GM21360 (cell line): ENCODE measurements around the gene C12orf56.
A peak's percentile ranks its signal among the peaks of the same experiment; 100 is the strongest.

Experiments used
- ATAC-seq: cut with Tn5 transposase; IDR thresholded peaks from one replicate; pipeline ENCODE4 v1.9.1; 2021; ENCODE audit warnings: mild to moderate bottlenecking, moderate library complexity; ENCODE audit not compliant: unreplicated experiment

Gene C12orf56, protein sequence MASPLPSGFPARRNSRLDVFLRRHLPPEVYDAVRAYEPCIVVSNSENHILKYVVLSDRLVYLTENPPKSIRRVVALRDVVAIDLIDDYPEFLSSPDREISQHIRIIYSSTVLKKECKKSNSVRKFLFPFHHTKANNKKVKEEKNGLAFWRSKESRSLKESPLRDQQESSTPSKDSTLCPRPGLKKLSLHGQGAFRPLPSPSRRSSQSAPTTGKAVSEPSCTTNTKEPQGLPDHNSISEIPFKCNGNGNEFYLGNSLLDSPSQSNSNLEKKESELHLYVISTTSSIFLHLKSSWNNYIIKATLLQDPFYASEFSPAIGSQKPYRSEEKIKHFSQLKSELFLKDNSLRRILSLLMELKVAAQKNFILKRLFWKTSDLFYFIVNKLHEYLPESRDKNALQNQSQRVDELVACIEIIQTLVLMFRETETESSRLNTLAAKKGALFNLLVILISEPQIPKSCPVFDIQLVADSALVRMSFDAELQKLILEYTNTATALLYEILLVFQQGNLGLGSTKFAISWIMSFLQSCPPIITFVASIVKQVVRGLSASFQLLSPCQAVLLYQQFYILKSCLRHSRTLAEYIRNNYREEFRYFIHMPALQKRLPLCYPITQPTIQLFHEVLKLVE

DNA sequence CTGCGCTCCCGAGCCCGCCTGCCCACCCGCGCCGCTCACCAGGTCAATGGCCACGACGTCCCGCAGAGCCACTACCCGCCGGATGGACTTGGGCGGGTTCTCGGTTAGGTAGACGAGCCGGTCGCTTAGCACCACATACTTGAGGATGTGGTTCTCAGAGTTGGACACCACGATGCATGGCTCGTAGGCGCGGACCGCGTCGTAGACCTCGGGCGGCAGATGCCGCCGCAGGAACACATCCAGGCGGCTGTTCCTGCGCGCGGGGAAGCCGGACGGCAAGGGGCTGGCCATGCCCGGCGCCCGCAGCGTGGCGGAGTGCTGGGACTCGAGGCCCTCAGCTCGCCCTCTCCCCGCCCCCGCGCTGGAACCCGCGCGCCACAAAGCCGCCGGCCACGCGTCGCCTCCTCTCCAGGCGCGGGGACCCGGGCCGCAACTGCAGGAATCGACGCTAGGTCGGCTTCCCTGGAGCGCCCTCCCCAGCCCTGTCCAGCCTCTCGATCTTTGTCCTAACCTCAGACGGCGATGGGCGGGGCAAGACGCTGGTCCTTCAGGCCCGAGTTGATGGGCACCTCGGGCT lies at the start of gene C12orf56:
C12orf56 (minus strand) TSS at position 484 of the 577 bp plus-strand sequence; CDS start at position 291, 193 bp downstream.
- ATAC-seq, result no peak

DNA sequence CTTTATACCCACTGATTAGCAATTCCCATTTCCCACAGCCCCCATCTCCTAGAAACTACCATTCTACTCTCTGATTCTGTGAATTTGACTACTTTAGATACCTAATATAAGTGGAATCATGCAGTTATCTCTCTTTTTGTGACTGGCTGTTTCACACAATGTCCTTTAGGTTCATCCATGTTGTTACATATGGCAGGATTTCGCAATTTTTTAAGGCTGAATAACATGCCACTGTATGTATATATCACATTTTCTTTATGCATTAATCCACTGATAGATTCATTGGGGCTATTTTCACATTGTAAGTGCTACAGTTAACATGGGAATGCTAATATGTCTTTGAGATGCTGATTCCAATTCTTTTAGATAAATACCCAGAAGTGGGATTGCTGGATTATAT lies 49.5 kb upstream of the C12orf56 start:
- ATAC-seq, result no peak

DNA sequence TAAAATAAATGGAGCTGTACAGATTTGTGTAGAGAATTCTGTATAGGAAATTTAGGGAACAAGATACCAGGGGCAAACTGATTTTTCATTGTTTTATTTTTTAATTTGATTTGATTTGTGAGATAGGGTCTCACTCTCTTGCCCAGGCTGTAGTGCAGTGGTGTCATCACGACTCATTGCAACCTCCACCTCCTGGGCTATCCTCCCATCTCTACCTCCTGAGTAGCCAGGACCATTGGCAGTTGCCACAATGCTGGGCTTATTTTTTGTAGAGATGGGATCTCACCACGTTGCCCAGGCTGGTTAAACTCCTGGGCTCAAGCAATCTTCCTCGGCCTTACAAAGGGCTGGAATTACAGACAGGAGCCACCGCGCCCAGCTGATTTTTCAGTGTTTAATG lies 43.4 kb upstream of the C12orf56 start:
- ATAC-seq, result no peak

DNA sequence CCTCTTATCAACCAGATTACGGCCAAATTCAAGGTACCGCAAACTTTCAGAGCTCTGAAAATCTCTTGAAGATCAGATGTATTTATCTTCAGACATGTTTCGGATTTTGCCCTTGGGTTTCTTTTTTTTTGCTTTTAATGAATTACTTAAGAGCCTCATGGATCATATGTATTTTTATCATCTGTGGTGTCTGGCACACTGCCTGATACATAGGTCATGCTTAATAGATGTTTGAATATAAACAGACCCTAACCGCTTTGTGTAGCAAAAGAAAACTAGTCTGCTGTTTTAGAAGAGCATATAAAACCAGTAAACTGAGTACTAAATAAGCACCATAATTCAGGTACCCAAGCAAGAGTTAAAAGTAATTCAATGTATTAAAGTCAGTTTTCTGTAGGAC lies 41.2 kb upstream of the C12orf56 start:
- no peak for ATAC-seq

DNA sequence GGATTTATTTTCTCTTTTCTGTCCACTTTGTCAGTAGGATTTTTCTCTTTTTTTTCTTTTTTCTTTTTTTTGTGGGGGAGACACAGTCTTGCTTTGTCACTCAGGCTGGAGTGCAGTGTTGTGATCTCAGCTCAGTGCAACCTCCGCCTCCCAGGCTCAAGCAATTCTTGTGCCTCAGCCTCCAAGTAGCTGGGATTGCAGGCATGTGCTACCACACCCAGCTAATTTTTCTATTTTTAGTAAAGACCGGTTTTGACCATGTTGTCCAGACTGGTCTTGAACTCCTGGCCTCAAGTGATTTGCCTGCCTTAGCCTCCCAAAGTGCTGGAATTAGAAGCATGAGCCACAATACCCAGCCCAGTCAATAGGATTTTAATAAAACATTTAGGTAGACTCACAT lies 40.3 kb upstream of the C12orf56 start:
- ATAC-seq, result no peak

DNA sequence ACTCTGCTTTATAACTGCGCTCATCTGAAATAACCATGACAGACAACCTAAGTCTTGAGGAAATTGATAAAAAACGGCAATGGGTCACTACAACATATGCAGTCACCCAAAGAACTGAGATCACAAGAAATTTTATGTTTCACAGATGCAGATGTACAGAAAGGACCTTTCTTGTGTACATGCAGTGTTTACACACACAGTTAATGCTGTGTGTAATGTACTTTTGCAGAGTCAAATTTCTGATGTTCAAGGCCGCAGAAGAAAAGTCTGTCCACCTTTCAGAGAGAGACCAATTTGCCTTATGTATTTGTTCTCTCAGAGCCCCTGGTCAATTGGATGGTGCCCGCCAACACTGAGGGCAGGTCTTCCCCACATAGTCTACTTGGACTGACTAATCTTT lies 38.4 kb upstream of the C12orf56 start:
- no peak for ATAC-seq

DNA sequence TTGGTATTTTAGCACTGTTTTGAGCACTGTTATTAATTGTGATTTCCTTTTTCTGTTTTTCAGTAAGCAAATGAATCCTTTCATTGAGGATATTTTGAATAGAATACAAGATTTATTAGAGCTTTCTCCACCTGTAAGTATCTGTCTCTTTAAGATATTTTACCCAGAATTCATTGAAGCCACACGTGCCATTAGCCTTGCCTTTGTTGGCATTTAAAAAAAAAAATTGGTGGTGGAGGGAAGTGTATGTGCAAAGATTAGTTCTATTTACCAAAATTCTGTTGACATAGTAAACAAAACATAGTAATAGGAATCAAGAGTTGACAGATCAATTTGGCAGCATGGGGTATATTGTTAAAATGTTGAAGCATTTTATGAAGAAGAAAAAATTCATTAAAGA lies 37.4 kb upstream of the C12orf56 start:
- ATAC-seq, result no peak

DNA sequence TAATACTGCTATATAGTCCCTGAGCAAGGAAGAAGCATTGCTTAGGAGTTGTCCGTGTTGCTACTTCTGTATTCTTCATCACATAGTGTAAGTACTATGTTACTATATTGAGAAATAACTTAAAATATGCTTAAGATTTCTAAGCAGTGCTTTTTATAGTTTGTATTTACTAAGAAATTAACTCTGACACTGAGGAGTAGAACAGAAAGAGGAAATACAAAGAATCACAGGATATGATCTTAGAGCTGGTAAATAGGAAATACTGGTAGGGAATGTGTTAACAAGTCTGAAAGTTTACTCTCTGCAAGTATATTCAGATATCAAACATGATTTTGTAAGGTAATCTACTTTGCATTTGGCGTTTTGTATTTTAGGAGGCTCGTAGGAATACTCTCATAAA lies 29.1 kb upstream of the C12orf56 start:
- no peak for ATAC-seq

DNA sequence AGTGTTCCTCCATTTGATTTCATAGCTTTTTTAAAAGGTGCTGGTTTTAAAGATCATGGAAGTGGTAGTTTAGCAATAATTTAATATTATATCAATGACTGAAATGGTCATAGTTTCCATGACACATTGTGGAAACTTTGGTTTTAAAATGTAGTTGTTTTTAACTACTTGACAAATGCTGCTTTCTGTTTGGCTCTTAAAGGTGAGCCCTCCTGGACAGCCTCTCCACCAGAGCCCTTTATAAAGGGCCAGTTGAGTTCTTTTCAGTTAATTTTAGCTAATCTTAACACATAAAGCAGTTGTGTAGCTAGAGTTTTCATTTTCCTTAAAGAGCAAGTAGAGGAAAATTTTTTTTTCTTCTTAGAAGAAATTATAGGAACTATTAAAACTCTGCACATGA lies 27.7 kb upstream of the C12orf56 start:
- ATAC-seq, result no peak

DNA sequence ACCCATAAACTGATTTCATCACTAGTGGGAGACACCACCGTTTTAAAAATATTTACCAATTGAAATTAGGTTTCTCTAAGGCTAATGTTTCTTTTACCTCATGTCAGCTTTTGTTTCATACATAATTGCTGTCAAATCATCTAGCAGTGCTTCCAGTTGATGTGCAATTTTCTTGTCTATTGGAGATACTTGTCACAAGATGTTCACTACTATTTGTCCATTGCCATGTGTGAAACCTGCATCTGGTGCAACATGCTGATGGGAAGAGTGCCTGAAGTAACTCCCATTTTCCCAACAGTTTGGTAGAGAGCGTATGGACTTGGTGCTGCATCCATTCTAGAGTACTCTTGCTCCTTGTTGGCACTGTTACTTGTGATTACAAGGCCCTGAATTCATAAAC lies 23.3 kb upstream of the C12orf56 start:
- no peak for ATAC-seq

DNA sequence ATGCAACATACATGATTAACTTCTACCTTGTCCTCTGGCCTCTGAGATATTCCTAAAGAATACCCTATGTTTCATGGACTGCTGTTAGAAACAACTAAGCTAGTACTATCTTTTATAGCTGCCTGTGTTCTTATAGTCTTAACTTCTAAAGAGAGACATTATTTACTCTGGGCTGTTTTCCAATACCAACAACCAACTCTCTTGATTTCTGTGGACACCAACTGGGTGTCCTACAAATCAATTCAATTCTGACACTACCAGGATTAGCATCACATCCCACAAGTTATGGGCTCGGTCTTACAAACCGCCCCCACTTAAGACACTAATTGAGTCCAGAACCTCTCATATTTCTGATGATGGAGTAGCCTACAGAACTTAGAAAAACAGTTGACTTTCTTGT lies 21.9 kb upstream of the C12orf56 start:
- ATAC-seq, result no peak

DNA sequence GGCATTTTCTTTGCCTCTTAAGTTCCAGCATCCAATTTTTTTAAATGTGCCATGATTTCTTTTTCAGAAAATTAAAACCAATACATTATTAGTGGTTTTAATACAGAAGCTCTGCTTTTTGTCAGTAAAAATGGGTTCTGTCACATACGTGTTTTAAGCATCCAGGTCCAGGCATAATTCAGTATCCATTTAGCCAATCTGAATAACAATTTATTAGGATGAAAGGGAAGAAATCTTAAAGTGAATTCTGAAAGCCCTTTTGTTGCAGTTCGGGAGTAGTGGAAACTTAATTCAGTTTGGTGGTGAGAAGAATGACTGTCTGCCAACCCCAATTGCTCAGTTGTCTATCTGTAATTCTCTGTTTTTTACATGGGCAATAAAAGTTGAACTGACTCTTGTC lies 20.9 kb upstream of the C12orf56 start:
- no peak for ATAC-seq

DNA sequence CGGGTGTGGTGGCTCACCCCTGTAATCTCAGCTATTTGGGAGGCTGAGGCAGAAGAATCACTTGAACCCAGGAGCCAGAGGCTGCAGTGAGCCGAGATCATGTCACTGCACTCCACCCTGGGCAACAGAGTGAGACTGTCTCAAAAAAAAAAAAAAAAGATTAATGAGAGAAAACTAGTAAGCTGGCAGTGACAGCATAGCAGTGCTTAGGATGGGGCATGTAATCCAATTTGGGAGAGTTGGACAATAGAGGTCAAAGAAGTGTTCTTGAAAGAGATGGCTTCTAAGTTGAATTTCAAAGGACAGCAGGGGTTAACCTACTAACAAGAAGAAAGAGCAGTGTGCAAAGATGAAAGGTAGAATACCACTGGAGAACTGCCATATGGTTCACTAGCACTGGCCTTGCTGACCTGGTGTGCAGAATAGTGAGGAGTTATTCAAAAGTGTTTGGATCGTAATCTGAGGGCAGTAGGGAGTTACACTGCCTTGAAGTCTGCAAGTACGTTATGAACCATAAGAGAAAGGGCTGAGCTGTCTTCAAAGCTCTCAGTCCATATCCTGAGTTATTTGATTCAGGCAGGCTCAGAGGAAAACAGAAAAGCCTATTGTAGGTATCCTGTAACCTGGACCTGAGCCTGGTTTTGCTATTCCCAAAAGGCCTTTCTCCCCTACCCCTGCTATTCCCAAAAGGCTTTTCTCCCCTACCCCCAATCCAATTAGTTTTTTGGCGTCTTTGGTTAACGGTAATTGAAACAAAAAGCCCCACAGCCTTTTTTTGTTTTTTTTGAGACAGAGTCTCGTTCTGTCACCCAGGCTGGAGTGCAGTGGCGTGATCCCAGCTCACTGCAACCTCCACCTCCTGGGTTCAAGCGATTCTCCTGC lies 17.0 kb upstream of the C12orf56 start:
- no peak for ATAC-seq

DNA sequence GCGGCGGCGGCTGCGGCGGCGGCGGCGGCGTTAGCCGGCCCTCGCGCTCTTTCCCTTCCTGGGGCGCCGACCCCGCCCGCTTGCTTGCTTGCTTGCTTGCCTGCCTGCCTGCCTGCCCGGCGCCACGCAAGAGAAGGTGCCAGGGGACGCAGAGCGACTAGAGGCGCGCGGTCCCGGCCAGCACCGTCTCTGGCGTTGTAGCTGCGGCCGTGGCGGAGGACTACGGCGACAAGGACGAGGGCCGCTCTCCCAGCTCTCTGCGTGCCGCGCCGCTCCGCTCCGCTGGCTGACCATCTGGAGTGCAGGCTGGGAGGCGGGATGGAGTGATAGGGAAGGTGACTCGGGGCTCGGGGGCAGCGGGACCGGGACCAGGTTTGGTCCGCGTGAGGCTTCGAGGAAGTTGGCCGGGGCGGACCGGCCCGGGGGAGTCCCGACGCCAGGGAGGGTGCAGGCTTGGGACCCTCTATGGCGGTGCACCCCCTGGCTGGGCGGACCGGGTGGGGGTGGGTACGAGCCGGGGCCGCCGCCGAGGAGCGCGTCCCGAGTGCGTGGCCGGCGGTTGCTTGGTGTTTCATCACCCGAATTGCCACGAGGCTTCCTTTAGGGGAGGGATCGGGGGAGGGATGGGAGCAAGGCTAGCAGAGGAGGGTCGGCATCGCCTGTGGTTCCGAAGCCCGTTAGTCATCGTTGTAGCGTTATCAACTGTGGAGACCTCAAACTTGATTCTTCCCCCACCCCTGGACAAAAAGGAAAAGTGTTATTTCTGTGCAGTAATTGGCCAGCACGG lies 14.1 kb upstream of the C12orf56 start:
- ATAC-seq, result peak; percentile 32

DNA sequence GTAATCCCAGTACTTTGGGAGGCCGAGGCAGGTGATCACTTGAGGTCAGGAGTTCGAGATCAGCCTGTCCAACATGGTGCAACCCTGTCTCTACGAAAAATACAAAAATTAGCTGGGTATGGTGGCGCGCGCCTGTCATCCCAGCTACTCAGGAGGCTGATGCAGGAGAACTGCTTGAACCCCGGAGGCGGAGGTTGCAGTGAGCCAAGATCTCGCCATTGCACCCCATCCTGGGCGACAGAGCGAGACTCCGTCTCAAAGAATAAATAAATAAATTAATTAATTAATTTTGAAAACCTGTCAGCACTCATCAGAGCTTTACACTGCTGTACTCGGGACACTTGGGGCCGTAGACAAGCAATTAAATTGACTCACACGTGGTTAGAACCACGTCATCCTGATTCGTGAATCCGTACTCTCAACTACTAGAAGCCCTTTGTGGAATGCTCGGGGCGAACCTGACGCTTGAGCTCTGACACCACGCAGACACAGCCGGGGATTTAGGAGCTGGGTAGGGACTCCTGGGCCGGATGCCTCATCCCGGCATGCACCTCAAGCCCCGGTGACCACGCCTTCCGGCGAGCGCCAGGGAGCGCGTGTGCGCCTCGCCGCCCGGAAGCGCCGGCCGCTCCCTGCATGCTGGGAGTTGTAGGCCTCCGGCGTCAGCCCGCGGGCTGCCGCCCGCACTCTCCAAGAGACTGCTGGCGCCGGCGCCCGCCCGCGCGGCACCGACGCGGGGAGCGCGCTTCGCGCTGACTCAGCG lies 13.3 kb upstream of the C12orf56 start, which contains the start of gene XPOT:
XPOT (plus strand) TSS at position 686 of the 763 bp plus-strand sequence. CDS start 5,644 bp downstream, outside the sequence.
- peak; percentile 98 for ATAC-seq

DNA sequence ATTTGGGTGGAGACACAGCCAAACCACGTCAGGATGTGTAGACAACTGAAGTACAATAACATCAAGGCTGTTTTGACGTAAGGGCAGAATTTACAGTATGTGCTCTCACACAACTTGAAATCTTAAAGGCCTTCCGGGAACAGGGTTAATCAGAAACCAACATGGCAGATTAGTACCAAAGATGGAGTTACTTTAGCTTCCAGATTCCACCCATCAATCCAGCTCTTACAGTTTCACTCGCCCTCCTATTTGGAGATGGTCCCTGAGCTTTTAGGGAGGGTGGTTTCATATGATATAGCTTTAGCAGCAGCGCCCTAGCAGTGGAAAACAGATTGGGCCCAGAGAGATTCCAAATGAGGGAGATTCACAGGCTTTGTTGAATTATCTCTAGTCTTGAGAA lies 11.6 kb upstream of the C12orf56 start:
- ATAC-seq, result no peak

DNA sequence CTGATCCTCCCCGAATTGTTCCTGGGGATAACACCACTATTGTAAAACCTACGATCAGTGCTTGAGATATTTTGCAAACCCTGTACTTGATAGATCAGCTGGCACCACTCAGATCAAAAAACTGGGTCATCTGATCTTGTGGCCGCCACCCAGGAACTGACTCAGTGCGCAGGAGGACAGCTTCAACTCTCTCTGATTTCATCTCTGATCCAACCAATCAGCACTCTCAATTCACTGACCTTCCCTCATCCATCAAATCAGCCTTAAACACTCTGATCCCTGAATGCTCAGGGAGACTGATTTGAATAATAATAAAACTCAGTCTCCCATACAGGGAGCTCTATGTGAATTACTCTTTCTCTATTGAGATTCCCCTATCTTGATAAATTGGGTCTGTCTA lies 9.5 kb upstream of the C12orf56 start:
- no peak for ATAC-seq

DNA sequence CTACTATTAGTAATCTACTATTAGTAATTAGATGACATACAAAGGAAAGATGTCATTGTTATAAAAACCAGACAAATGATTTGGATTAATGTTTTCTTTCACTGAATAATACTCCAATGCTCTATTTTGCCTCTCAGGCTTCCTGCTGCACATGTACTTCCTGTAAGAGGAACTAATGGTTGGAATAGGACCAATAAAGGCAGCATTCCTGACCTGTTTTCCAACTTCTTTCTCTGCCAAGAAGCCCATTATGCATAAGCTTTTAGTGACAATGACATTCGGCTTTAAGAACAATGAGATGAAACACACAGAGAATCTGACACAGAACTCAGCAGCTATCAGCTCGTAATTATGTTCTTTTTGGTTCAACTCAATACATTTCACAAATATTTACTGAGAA lies 5.2 kb upstream of the C12orf56 start:
- no peak for ATAC-seq

DNA sequence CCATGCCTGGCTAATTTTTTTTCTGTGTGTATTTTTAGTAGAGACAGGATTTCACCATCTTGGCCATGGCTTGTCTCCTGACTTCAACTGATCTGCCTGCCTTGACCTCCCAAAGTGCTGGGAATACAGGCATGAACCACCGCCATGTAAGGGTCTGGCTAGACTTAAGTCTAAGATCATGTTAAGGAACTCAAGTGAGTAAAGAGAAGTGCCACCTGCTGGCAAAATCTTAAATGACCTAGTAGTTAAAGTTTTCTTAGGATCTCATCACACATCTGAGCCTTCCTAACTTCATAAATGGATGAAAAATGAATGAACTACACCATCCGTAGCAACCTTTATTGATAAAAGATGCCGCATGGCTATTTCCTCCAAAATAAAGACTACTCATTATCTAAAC lies 1.7 kb upstream of the C12orf56 start:
- ATAC-seq, result no peak

DNA sequence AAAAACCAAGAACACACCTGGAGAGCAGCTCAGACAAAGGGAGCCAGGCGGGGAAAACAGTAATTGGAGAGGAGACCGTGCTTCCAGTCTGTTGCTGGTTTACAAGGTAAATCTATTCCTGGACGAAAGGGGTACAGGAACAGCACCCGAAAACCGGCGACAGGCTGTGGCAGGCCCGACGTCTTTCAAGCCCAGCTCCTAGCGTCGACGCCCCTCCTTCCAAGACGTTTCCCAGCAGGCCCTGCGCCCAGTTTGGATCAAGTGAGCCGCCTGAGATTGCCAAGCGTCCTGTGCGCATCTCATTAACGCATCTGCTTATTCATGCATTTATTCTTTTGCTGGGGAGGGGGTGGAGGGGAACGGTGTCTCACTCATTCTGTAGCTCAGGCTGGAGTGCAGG lies 1.4 kb downstream of the C12orf56 start:
- no peak for ATAC-seq
